RPMI8226 (cell line): ENCODE data around the gene ALDH1L2.

Experiments
- DNase-seq: peaks from one replicate; pipeline ENCODE4 v3.0.0-alpha.2; 2015

ALDH1L2 gene

DNA sequence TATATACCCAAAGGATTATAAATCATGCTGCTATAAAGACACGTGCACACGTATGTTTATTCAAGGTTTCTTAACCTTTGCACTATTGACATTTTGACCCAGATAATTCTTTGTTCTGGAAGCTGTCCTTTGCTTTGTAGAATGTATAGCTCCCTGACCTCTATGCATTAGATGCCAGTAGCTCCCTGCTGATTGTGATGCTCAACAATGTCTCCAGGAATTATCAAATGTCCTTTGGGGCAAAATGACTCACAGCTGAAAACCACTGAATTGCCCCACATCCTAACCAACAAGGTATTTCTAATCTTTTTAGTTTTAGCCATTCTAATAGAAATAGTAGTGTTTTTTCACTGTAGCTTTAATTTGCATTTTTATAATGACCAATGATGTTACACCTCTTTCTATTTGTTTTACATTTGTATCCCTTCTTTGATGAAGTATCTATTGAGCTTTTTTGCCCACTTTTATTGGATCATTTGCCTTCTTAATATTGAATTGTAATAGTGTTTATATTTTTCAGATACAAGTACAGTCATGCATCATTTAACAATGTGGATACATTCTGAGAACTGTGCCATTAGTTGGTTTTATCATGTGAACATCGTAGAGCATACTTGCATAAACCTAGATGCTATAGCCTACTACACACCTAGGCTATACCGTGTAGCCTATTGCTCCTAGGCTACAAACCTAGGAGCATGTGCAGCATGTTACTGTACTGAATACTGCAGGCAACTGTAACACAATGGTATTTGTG, 108.5 kb downstream of the ALDH1L2 start:
- no peak for DNase-seq

DNA sequence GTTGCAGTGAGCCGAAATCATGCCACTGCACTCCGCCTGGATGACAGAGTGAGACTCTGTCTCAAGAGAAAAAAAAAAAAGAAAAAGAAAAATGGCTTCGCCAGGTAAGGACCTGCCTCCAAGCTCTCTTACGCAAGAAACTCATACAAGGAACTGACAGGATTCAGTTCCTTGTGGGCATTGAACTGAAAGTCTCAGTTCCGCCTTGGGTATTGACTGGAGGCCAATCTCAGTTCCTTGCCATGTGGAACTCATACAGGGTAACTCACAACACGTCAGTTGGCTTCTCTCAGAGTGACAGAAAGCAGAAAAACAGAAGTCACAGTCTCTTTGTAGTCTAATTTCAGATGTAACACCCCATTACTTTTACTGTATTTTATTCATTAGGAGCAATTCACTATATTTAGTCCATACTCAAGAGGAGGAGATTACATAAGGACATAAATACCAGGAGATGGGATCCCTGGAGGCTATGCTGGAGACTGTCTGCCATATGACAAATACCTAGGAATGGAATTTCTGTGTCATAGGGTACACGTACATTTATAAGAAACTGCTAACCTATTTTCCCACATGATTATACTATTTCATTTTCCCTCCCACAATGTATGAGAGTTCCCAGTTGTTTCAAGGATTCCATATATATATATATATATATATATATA, 109.5 kb downstream of the ALDH1L2 start:
- peak; percentile 90 for DNase-seq

DNA sequence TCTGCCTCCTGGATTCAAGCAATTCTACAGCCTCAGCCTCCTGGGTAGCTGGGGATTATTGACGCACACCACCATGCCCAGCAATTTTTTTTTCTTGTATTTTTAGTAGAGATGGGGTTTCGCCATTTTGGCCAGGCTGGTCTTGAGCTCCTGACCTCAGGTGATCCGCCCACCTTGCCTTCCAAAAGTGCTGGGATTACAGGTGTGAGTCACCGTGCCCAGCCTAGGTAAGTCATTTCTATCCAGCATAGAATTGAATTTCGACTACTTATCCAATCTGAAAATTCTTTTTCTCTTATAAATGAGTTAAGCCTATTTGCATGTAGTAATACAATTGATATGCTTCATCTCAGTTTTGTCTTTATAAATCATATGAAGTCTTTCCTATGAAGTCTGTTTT, 111.0 kb downstream of the ALDH1L2 start:
- no peak for DNase-seq

DNA sequence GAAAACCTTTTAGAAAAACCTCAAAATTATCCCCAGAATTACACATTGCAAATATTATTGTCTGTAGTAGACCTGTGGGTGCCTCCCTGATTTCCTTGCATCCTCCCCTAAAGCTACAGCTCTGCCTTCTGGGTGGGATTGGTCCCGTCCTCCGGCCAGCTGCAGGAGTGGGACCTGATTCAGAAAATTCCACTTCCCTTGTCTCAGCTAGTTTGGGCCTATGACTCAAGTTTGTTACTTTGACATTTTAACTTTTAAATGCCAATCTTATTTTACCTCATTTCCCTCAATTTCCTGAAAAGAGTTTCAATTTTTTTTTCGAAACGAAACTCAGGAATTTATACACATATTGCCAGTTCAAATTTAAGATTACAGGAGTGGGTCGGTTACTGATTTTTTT, 113.0 kb downstream of the ALDH1L2 start:
- no peak for DNase-seq
